GM18870 (cell line): ENCODE results near the gene SPATC1L.
A peak's percentile ranks its signal among the peaks of the same experiment; 100 is the strongest.
"Not testable (repeated sequence)": the region's sequence is repeated elsewhere in the genome, so short reads cannot be mapped to it uniquely, and the experiment has no call there.

Experiments used
- ATAC-seq: cut with Tn5 transposase; IDR thresholded peaks from one replicate; pipeline ENCODE4 v1.9.1; 2021; ENCODE audit warnings: moderate library complexity; ENCODE audit not compliant: unreplicated experiment

Gene SPATC1L

DNA sequence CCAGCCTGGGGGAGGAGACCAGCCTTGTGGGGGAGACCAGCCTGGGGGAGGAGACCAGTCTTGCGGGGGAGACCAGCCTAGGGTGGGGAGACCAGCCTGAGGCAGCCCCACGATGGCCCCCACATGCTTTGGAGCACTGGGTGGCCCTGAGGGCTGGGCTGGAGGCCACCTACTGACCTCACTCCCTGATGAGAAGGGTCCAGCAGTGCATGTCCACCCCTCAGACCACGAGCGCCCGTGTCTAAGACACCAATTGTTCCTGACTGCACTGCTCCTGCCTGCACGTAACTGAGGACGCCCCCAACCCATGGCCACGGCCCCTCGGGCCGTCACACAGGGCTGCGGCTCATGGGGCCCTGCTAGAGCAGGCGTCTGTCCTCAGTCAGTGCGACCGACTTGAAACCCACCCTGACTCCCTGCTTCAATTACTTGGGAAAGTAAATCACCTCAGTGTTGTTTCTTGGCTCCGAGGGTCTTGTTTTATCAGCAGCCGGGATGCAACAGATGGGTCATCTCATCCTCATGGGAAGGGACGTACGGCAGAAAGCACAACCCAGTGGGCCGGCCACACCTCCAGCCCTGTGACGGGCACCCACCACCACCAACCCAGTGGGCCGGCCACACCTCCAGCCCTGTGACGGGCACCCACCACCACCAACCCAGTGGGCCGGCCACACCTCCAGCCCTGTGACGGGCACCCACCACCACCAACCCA is at the start of gene SPATC1L:
Gene SPATC1L, minus strand, starts transcription at position 550 of the 715 bp plus-strand sequence. CDS start 1,643 bp downstream, outside the sequence.
- no peak for ATAC-seq

- ATAC-seq = no peak
These were observed 45.6 kb upstream of the SPATC1L start for GRCh38 chr21:46229923-46230260.

- ATAC-seq = no peak
These were observed 45.1 kb upstream of the SPATC1L start for GRCh38 chr21:46229133-46229922.

DNA sequence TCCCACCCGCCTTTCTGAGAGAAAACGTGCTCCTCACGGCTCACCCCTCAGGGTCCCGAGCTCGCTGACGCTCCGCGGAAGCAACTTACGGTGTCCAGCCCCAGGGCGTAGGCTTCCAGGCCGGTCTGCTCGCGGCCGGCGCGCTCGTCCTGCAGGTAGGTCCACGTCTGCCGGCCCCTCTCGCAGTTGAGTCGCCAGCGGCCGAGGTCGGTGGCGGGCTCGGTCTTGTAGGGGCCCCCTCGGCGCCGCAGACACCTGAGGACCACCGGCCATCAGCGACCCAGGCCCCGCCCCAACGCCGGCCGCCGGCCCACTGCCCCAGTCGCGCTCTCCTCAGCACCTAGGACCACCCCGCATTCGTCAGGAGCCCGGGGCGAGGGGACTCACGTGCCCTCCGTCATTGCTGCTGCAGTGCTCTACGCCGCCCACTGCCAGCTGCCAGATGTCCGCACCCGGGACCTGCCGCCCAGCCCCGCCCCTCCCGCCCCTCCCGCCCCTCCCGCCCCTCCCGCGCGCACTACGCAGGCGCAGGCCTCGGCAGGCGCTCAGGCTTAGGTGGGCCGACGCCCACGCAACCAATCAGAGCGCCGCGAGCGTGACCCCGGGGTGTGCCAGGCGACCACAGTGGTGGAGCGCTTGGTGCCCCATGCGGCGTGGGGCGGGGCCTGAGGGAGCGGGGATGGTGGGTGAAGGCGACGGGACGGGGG is 44.2 kb upstream of the SPATC1L start, which contains the start of gene LSS:
Gene LSS, minus strand, starts transcription at position 430 of the 707 bp plus-strand sequence. Its CDS starts 29 bp downstream, at position 401.
- ATAC-seq = peak; percentile 39

GRCh38 chr21:46227811-46228344 is 43.6 kb upstream of the SPATC1L start:
- ATAC-seq = no peak

GRCh38 chr21:46226920-46227599 is 42.8 kb upstream of the SPATC1L start:
- no peak for ATAC-seq

GRCh38 chr21:46226146-46226545 is 41.9 kb upstream of the SPATC1L start:
- ATAC-seq = no peak

- ATAC-seq = not testable (repeated sequence)
These were observed 39.4 kb upstream of the SPATC1L start for GRCh38 chr21:46223661-46224060.

DNA sequence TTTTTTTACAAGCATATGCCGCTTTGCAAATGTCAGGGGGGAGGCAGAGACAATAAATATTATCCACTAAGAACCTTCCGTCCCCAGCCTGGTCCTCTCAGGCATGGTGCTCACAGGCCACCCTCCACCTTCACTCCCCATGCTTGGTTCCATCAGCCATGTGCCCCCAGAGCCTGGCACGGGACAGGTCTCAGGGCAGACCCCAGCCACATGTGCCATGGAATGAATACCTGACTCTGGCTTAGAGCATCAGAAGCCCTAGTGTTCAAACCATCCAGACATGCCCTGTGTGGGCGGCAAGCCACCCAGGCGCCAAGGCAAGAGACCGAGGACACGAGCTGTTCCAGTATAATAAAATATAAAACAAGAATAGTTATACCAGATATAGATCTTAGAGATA is 39.0 kb upstream of the SPATC1L start:
- no peak for ATAC-seq

DNA sequence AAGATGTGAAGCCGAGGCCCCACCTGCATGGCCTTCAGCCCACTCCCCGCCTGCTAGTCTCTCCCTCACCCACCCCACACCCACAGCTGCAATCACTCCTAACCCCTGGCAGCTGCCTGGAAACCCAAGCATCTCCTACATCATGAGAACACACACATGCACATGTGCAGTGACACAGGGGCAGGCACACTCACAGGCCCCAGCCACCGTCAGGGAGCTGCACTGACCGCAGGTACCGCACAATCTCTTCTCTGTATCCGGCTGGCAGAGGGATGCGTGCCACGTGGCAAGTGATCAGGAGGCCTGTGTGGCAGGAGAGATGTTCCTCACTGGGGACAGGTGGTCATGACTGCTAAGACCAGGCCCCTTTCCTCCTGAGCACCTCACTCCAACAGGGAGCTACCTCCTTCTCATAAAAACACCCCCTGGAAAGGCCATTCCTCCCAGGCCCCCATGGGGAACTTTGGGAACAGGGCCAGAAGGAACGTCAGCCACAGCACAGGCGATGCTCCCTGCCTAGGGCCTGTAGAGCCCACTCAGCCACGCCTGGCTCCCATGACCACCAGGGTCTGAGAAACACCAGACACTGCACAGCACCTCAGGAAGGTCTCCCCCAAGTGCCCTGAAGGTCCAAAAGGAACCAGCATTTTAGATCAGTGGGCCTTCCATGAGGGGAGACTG is 38.3 kb upstream of the SPATC1L start:
- no peak for ATAC-seq

GRCh38 chr21:46221664-46222435 is 37.6 kb upstream of the SPATC1L start:
- no peak for ATAC-seq

DNA sequence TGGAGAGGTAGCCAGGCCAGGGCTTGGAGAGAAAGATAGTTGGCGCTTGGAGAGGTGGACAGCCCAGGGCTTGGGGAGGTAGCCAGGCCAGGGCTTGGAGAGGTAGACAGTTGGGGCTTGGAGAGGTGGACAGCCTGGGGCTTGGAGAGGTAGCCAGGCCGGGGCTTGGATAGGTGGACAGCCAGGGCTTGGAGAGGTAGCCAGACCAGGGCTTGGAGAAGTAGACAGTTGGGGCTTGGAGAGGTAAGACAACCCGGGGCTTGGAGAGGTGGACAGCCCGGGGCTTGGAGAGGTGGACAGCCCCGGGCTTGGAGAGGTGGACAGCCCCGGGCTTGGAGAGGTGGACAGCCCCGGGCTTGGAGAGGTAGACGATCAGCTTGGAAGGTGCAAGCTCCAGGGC is 36.6 kb upstream of the SPATC1L start:
- no peak for ATAC-seq

- no peak for ATAC-seq
These were observed 36.1 kb upstream of the SPATC1L start for GRCh38 chr21:46220275-46220810.

DNA sequence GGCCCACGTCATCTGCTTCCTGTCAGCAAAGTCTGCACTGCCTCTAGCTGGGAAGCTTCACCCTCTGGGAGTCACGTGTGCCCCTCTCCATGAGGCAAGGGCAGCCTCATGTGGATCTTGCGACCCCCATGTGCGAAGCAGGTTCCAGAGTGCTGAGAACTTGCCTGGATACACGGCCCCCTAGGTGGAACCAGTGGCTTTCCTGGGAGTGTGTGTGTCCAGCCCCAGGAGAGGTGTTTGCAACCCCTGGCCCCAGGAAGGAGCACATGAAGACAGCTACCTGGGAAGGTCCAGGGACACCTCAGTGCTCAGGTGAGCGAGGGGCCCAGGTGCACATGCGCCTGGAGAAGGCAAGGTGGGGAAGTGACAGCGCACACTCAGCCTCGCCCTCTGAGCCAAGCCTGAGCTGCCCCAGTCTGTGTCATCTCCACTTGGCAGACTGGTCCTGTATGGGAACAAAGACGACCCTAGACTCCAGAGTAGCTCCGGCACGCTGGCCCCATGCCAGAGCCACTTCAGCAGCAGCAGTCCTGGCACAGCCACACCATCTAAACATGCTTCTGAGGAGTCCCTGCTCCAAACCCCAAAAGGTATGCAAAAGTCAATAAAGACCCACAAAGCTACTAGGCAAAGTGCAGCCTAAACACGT is 35.5 kb upstream of the SPATC1L start:
- ATAC-seq = no peak

DNA sequence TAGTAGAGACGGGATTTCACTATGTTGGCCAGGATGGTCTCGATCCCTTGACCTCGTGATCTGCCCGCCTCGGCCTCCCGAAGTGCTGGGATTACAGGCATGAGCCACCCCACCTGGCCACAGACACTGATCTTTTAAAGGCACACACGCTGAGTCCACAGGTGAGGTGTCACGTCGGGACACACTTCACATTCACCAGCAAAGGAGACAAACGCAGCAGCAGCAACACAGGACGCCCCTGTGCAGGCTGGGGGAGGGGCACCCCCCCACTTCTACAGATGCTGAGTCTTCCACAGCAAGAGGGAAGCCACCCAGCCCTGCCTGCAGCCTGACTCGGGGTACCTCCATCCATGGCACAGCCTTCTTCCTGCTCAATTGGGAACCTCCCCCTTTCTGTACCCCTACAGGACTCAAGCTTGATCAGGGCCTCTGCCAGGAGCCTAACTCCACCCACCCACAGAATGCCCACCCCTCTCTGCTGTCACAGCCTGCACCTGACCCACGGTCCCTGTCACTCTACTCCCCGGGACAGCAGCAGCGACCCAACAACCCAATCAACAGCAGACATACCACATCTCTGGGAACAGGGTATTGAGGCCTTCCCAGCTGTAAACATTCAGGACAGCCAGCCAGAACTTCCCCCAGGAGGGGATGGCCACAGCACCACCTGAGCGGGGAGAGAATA is 34.8 kb upstream of the SPATC1L start:
- ATAC-seq = no peak

GRCh38 chr21:46217511-46218196 is 33.4 kb upstream of the SPATC1L start:
- no peak for ATAC-seq

- ATAC-seq = no peak
These were observed 32.0 kb upstream of the SPATC1L start for GRCh38 chr21:46216132-46216747.
